H1 (cell line): Measurements from ENCODE around the gene MRPS27. TPM values are rescaled to one million over a fixed set of nuclear protein-coding genes. Genes with fewer than 3 reads are reported as not detected.

Source experiments
- CBX8 ChIP-seq: fragments of 300-800, 300-1000 bp; sonication (generic); IDR thresholded peaks from 2 replicates; pipeline ENCODE4 v1.7.1; 2016; ENCODE audit warnings: low read depth, low read length, borderline replicate concordance
- CHD1 ChIP-seq: IDR thresholded peaks from 2 replicates; pipeline ENCODE4 v1.6.1; 2012; ENCODE audit warnings: low read depth, low read length, improper control_type of control experiment
- MAFK ChIP-seq: IDR thresholded peaks from 2 replicates; pipeline ENCODE4 v1.6.1; 2012; ENCODE audit warnings: low read depth, mild to moderate bottlenecking, improper control_type of control experiment, low read length
- NRF1 ChIP-seq: IDR thresholded peaks from 2 replicates; pipeline ENCODE4 v1.6.1; 2011; ENCODE audit warnings: mild to moderate bottlenecking, low read depth, low read length, improper control_type of control experiment
- RNF2 ChIP-seq: fragments of 200-900, 300-1000 bp; sonication (generic); IDR thresholded peaks from 2 replicates; pipeline ENCODE4 v1.7.1; 2016; ENCODE audit warnings: borderline replicate concordance, low read depth, mild to moderate bottlenecking, antibody characterized with exemption, low read length; ENCODE audit not compliant: poor library complexity, severe bottlenecking; ENCODE audit errors: missing control alignments
- SP4 ChIP-seq: IDR thresholded peaks from 2 replicates; pipeline ENCODE4 v1.6.1; 2012; ENCODE audit warnings: low read length, inconsistent platforms
- SRF ChIP-seq: IDR thresholded peaks from 2 replicates; pipeline ENCODE4 v1.6.1; 2011; ENCODE audit warnings: mild to moderate bottlenecking, low read depth, low read length, moderate library complexity
- TEAD4 ChIP-seq: IDR thresholded peaks from 2 replicates; pipeline ENCODE4 v1.6.1; 2012; ENCODE audit warnings: low read depth, low read length, inconsistent platforms, mixed read lengths
- ZNF274 ChIP-seq: IDR thresholded peaks from 2 replicates; pipeline ENCODE4 v1.7.0; 2012; ENCODE audit warnings: low read length, borderline replicate concordance; ENCODE audit errors: extremely low read depth
- polyA plus RNA-seq, 7 experiments: library from polyadenylated mRNA; depleted of rRNA in 3 of 7; stranded (reverse) in 5 of 7; unstranded in 2 of 7; fragments of >200 nt in 5 of 7; fragments of 200-250 nt in 2 of 7; gene quantifications; 1 replicate in 5 of 7; 2 replicates in 1 of 7; 4 replicates in 1 of 7; pipeline versions ENCODE4 v1.2.1 to v1.2.3, GENCODE V29; 2011 to 2013; ENCODE audit warnings: missing spikeins in 2 of 7, mixed read lengths in 2 of 7
- total RNA-seq: library from RNA; stranded (reverse); fragmentation: NEBNext Ultra II Directional; extraction: Animal tissue kit (Norgen Biotek cat#: 25700); gene quantifications from 2 replicates; pipeline ENCODE4 v1.2.1, GENCODE V29; 2021
- TF ChIP-seq, protein P1 (sequence below): fragments of 300-600 bp; sonication (generic); IDR thresholded peaks from 2 replicates; pipeline ENCODE4 v1.7.1; 2012; ENCODE audit warnings: low read length, moderate library complexity, mild to moderate bottlenecking, inconsistent platforms; ENCODE audit not compliant: insufficient replicate concordance
- TF ChIP-seq, protein P2 (sequence below): IDR thresholded peaks from 2 replicates; pipeline ENCODE4 v1.6.1; 2012; ENCODE audit warnings: inconsistent platforms

Gene MRPS27
- total and polyA plus RNA-seq, 2 of the 8 experiments (the other 6 are each of a cell fraction or from before 2014, with no cell fraction given) = 93.2 to 102 TPM

GRCh38 chr5:72216756-72217155, 103.3 kb downstream of the MRPS27 start (continued):
- TF ChIP-seq, protein P1, sequence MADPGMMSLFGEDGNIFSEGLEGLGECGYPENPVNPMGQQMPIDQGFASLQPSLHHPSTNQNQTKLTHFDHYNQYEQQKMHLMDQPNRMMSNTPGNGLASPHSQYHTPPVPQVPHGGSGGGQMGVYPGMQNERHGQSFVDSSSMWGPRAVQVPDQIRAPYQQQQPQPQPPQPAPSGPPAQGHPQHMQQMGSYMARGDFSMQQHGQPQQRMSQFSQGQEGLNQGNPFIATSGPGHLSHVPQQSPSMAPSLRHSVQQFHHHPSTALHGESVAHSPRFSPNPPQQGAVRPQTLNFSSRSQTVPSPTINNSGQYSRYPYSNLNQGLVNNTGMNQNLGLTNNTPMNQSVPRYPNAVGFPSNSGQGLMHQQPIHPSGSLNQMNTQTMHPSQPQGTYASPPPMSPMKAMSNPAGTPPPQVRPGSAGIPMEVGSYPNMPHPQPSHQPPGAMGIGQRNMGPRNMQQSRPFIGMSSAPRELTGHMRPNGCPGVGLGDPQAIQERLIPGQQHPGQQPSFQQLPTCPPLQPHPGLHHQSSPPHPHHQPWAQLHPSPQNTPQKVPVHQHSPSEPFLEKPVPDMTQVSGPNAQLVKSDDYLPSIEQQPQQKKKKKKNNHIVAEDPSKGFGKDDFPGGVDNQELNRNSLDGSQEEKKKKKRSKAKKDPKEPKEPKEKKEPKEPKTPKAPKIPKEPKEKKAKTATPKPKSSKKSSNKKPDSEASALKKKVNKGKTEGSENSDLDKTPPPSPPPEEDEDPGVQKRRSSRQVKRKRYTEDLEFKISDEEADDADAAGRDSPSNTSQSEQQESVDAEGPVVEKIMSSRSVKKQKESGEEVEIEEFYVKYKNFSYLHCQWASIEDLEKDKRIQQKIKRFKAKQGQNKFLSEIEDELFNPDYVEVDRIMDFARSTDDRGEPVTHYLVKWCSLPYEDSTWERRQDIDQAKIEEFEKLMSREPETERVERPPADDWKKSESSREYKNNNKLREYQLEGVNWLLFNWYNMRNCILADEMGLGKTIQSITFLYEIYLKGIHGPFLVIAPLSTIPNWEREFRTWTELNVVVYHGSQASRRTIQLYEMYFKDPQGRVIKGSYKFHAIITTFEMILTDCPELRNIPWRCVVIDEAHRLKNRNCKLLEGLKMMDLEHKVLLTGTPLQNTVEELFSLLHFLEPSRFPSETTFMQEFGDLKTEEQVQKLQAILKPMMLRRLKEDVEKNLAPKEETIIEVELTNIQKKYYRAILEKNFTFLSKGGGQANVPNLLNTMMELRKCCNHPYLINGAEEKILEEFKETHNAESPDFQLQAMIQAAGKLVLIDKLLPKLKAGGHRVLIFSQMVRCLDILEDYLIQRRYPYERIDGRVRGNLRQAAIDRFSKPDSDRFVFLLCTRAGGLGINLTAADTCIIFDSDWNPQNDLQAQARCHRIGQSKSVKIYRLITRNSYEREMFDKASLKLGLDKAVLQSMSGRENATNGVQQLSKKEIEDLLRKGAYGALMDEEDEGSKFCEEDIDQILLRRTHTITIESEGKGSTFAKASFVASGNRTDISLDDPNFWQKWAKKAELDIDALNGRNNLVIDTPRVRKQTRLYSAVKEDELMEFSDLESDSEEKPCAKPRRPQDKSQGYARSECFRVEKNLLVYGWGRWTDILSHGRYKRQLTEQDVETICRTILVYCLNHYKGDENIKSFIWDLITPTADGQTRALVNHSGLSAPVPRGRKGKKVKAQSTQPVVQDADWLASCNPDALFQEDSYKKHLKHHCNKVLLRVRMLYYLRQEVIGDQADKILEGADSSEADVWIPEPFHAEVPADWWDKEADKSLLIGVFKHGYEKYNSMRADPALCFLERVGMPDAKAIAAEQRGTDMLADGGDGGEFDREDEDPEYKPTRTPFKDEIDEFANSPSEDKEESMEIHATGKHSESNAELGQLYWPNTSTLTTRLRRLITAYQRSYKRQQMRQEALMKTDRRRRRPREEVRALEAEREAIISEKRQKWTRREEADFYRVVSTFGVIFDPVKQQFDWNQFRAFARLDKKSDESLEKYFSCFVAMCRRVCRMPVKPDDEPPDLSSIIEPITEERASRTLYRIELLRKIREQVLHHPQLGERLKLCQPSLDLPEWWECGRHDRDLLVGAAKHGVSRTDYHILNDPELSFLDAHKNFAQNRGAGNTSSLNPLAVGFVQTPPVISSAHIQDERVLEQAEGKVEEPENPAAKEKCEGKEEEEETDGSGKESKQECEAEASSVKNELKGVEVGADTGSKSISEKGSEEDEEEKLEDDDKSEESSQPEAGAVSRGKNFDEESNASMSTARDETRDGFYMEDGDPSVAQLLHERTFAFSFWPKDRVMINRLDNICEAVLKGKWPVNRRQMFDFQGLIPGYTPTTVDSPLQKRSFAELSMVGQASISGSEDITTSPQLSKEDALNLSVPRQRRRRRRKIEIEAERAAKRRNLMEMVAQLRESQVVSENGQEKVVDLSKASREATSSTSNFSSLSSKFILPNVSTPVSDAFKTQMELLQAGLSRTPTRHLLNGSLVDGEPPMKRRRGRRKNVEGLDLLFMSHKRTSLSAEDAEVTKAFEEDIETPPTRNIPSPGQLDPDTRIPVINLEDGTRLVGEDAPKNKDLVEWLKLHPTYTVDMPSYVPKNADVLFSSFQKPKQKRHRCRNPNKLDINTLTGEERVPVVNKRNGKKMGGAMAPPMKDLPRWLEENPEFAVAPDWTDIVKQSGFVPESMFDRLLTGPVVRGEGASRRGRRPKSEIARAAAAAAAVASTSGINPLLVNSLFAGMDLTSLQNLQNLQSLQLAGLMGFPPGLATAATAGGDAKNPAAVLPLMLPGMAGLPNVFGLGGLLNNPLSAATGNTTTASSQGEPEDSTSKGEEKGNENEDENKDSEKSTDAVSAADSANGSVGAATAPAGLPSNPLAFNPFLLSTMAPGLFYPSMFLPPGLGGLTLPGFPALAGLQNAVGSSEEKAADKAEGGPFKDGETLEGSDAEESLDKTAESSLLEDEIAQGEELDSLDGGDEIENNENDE = no peak
- no peak for TF ChIP-seq CBX8
- TF ChIP-seq MAFK = no peak
- TF ChIP-seq ZNF274 = no peak
- no peak for TF ChIP-seq TEAD4
- TF ChIP-seq SRF = no peak
- no peak for TF ChIP-seq SP4
- TF ChIP-seq RNF2 = no peak
- TF ChIP-seq NRF1 = no peak
- no peak for TF ChIP-seq CHD1
- TF ChIP-seq, protein P2, sequence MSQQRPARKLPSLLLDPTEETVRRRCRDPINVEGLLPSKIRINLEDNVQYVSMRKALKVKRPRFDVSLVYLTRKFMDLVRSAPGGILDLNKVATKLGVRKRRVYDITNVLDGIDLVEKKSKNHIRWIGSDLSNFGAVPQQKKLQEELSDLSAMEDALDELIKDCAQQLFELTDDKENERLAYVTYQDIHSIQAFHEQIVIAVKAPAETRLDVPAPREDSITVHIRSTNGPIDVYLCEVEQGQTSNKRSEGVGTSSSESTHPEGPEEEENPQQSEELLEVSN = no peak
